GM12874 (cell line): ENCODE data around the gene ADI1.

Source experiments
- CTCF ChIP-seq: IDR thresholded peaks from 2 replicates; pipeline ENCODE4 v1.5.1; 2011; ENCODE audit warnings: low read depth, mild to moderate bottlenecking, control low read depth, low read length, moderate library complexity; ENCODE audit not compliant: insufficient read depth

The ADI1 gene, protein sequence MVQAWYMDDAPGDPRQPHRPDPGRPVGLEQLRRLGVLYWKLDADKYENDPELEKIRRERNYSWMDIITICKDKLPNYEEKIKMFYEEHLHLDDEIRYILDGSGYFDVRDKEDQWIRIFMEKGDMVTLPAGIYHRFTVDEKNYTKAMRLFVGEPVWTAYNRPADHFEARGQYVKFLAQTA

GRCh38 chr2:3519255-3520205 lies at the start of gene ADI1:
ADI1 (minus strand) TSS chr2:3519531; CDS start chr2:3519487, 44 bp downstream.
- no peak for TF ChIP-seq CTCF

DNA sequence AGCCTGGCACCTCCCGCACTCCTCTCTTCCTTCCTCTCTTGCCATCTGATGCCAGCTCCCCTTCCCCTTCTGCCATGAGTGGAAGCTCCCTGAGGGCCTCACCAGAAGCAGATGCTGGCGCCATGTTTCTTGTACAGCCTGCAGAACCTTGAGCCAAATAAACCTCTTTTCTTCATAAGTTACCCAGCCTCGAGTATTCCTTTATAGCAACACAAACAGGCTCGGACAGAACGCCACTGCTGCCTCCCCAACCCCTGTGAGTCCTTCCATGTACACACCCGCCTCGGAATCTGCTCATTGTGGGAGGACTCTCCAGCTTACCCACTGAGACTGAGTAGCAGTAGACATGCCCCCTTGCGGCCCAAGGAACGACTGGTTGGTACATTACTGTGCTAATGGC lies 47.5 kb upstream of the ADI1 start:
- no peak for TF ChIP-seq CTCF

DNA sequence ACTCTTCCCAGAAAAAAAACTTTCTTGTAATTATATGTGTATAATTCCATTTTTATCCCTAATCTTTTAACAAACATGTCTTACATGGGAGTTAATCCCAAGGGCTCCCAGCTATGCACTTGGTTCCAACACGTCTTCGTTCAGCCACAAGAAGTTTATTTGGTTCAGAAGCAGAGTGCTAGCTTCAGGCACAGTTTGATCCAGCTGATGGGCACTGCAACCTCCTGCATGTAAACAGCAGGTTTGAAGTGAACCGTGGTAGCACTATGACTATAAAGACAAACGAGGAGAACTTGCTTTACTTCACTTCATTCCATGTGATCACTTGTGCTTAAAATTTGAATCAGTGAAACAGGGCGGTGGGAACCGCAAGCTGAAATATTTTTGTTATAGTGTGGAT lies 45.8 kb upstream of the ADI1 start:
- no peak for TF ChIP-seq CTCF

DNA sequence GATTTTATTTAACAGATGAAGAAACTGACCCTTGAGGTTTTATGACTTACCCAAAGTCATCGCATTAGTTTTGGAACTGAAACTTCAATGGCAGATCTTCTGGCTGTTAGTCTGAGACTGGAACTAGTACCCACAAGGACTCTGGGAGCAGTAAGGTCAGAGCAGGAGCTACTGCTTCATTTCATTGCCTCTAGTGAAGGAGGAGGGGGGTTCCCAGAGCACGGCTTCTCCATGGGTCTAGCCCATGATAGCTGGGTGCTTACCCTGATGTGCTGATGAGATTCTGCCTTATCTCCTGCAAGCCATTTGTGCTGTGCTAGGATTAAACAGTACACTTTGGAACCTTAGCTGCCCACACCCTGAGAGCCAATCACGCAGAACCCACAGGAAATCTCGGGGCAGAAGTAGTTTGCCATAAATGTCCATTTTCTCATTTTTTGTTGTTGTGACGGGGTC lies 44.2 kb upstream of the ADI1 start:
- no peak for TF ChIP-seq CTCF

DNA sequence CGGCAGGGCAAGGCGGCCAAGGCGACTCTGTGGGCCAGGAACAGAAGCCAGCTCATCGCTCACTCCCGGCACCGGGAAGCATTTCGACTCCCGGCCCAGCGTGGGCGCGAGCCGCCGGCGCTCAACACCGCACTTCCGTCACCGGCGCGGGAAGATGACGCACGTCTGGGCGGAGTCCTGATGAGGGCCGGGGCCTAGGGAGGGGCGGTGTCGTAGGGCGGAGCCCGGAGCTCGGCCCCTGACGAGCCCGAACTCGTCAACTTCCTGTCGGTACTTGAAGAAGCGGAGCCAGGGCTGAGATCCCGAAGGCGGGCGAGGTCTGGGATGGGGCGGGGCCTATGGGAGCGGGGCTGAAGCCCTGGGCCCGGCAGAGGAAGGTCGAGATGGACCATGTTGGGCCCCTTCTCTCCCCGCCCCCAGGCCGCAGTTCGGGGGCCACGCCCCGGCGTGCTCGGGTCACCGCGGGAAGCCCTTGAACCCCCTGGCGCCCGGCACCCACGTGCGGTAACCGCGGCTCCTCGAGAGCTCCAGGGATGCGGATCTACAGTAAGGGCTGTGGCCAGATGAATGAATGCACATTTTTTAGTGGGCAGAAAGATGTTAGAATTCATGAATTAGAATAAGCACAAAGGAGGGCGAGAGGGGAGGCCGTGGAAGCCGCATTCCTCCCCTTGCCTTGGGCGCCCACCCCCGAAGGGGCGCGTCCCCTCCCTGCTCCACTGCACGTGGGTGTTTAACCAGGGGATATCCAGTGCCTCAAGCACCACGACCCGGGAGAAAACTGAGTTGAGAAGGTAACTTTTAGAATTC lies 39.1 kb upstream of the ADI1 start, which contains the start of gene RNASEH1:
RNASEH1 (minus strand) TSS at position 129 of the 810 bp plus-strand sequence; CDS start at position 56, 73 bp downstream.
- TF ChIP-seq CTCF: no peak

- no peak for TF ChIP-seq CTCF
Measured at GRCh38 chr2:3557639-3558204, 38.4 kb upstream of the ADI1 start.
